Measurements from ENCODE around the gene SH3TC2. TPM values are rescaled to one million over a fixed set of nuclear protein-coding genes. Genes with fewer than 3 reads are reported as not detected.

SH3TC2 gene
- total and polyA plus RNA-seq, 10 of the 15 experiments (the other 5 are each of a cell fraction or from before 2014, with no cell fraction given), result not detected

MicroRNAs within 50 kb of the gene (microRNA counts, 767-probe panel; counts per million panel counts)
- 55.3 counts per million for microRNA hsa-miR-584-5p

Small RNAs within 50 kb of the gene (microRNA-seq; reads per million reads assigned to microRNA genes)
- not detected for gene MIR584

Small RNAs within 50 kb of the gene (small RNA-seq; reads per million reads assigned to genes)
- gene MIR584 (not detected), gene RNU6-732P (not detected)

Other genes starting within 250 kb of the SH3TC2 start
- 0.16 and 0.34 TPM in 2 replicates for gene ADRB2, start 236.5 kb downstream of the SH3TC2 start, total RNA-seq (2014; rRNA removed)
- 0.09 and 0.18 TPM in 2 replicates for gene ADRB2, start 236.5 kb downstream of the SH3TC2 start, total RNA-seq (2014; rRNA removed; fragmentation: Illumina TruSeq; extraction: Trizol)
- gene ADRB2, start 236.5 kb downstream of the SH3TC2 start, total RNA-seq (2021), result 0.11 and 0.18 TPM in 2 replicates
- gene ADRB2, start 236.5 kb downstream of the SH3TC2 start, polyA plus RNA-seq (2011; rRNA removed), result 0.06 TPM in 1 of 2 replicates, not detected in the other
- 0.08 and 0.18 TPM in 2 replicates for gene ADRB2, start 236.5 kb downstream of the SH3TC2 start, polyA plus RNA-seq (2014; fragmentation: Illumina TruSeq; extraction: Trizol)
- gene ADRB2, start 236.5 kb downstream of the SH3TC2 start, polyA plus RNA-seq (2014; fragmentation: Nextera tagmentation; extraction: Ambion mirVana), result under 1 TPM; 0.03 to 0.04 TPM
- 0.15 and 0.24 TPM in 2 replicates for gene ADRB2, start 236.5 kb downstream of the SH3TC2 start, polyA plus RNA-seq (2014; rRNA removed)
- gene ADRB2, start 236.5 kb downstream of the SH3TC2 start, polyA plus RNA-seq (2016; fragmentation: Nextera tagmentation; extraction: Ambion mirVana), result under 1 TPM; 0.21 to 0.28 TPM
- gene ABLIM3, start 78.4 kb upstream of the SH3TC2 start, total RNA-seq (2014; rRNA removed), result not detected in 2 replicates
- gene ABLIM3, start 78.4 kb upstream of the SH3TC2 start, total RNA-seq (2014; rRNA removed; fragmentation: Illumina TruSeq; extraction: Trizol), result not detected in 2 replicates
- 0.13 TPM in 1 of 2 replicates, not detected in the other for gene ABLIM3, start 78.4 kb upstream of the SH3TC2 start, total RNA-seq (2021)
- not detected in 2 replicates for gene ABLIM3, start 78.4 kb upstream of the SH3TC2 start, polyA plus RNA-seq (2011; rRNA removed)
- not detected in 2 replicates for gene ABLIM3, start 78.4 kb upstream of the SH3TC2 start, polyA plus RNA-seq (2014; fragmentation: Illumina TruSeq; extraction: Trizol)
- gene ABLIM3, start 78.4 kb upstream of the SH3TC2 start, polyA plus RNA-seq (2014; fragmentation: Nextera tagmentation; extraction: Ambion mirVana), result not detected
- 0.03 TPM in 1 of 2 replicates, not detected in the other for gene ABLIM3, start 78.4 kb upstream of the SH3TC2 start, polyA plus RNA-seq (2014; rRNA removed)
- gene ABLIM3, start 78.4 kb upstream of the SH3TC2 start, polyA plus RNA-seq (2016; fragmentation: Nextera tagmentation; extraction: Ambion mirVana), result not detected
- gene AFAP1L1, start 208.8 kb upstream of the SH3TC2 start, total RNA-seq (2014; rRNA removed), result not detected in 2 replicates
- not detected in 2 replicates for gene AFAP1L1, start 208.8 kb upstream of the SH3TC2 start, total RNA-seq (2014; rRNA removed; fragmentation: Illumina TruSeq; extraction: Trizol)
- not detected in 2 replicates for gene AFAP1L1, start 208.8 kb upstream of the SH3TC2 start, total RNA-seq (2021)
- gene AFAP1L1, start 208.8 kb upstream of the SH3TC2 start, polyA plus RNA-seq (2011; rRNA removed), result not detected in 2 replicates
- not detected in 2 replicates for gene AFAP1L1, start 208.8 kb upstream of the SH3TC2 start, polyA plus RNA-seq (2014; fragmentation: Illumina TruSeq; extraction: Trizol)
- gene AFAP1L1, start 208.8 kb upstream of the SH3TC2 start, polyA plus RNA-seq (2014; fragmentation: Nextera tagmentation; extraction: Ambion mirVana), result under 1 TPM in 1 of 2 experiments, not detected in 1; 0.11 TPM
- gene AFAP1L1, start 208.8 kb upstream of the SH3TC2 start, polyA plus RNA-seq (2014; rRNA removed), result not detected in 2 replicates
- gene AFAP1L1, start 208.8 kb upstream of the SH3TC2 start, polyA plus RNA-seq (2016; fragmentation: Nextera tagmentation; extraction: Ambion mirVana), result not detected

Measured in GM12878 (cell line).